Astrocyte (in vitro differentiated cells and primary cell): ENCODE results near the gene RNU5B-1. TPM values are rescaled to one million over a fixed set of nuclear protein-coding genes. Genes with fewer than 3 reads are reported as not detected.

ENCODE experiments used
- DNase-seq: peaks from one replicate; pipeline ENCODE4 v3.0.0-alpha.2; 2010; ENCODE audit warnings: low read depth
- FAIRE-seq: peaks from 2 replicates; lab custom pipeline; 2011; peaks lifted over from hg19 to GRCh38; lab: Jason Lieb, UNC
- H2AFZ ChIP-seq: 2 replicates; pipeline ENCODE4 v1.6.0; 2012; ENCODE audit warnings: low read depth, low read length, inconsistent platforms
- H3K27ac ChIP-seq: 2 replicates; pipeline ENCODE4 v1.5.1; 2011; ENCODE audit warnings: low read depth, low read length, inconsistent platforms
- H3K27me3 ChIP-seq: 2 replicates; pipeline ENCODE4 v1.6.0; 2011; ENCODE audit warnings: low read length, inconsistent platforms; ENCODE audit not compliant: insufficient read depth
- H3K36me3 ChIP-seq: 2 replicates; pipeline ENCODE4 v1.5.1; 2011; ENCODE audit warnings: low read length, inconsistent platforms; ENCODE audit not compliant: insufficient read depth
- H3K4me1 ChIP-seq: 2 replicates; pipeline ENCODE4 v1.5.1; 2011; ENCODE audit warnings: low read length, inconsistent platforms; ENCODE audit not compliant: insufficient read depth
- H3K4me2 ChIP-seq: 2 replicates; pipeline ENCODE4 v1.6.0; 2012; ENCODE audit warnings: low read length, inconsistent platforms
- H3K4me3 ChIP-seq: 2 replicates; pipeline ENCODE4 v1.5.1; 2011; ENCODE audit warnings: low read depth, mild to moderate bottlenecking, low read length, inconsistent platforms; ENCODE audit not compliant: insufficient read depth
- H3K79me2 ChIP-seq: 2 replicates; pipeline ENCODE4 v1.6.0; 2012; ENCODE audit warnings: mild to moderate bottlenecking, low read length, inconsistent platforms; ENCODE audit not compliant: insufficient read depth
- H3K9ac ChIP-seq: 2 replicates; pipeline ENCODE4 v1.6.0; 2012; ENCODE audit warnings: mild to moderate bottlenecking, low read length, inconsistent platforms
- H3K9me3 ChIP-seq: 2 replicates; pipeline ENCODE4 v1.5.1; 2012; ENCODE audit warnings: low read depth, mild to moderate bottlenecking, low read length, inconsistent platforms; ENCODE audit not compliant: insufficient read depth
- H4K20me1 ChIP-seq: 2 replicates; pipeline ENCODE4 v1.6.0; 2012; ENCODE audit warnings: low read length, inconsistent platforms; ENCODE audit not compliant: insufficient read depth
- H3K27ac Mint-ChIP-seq: one replicate; pipeline ENCODE4 v1.8.0; 2021; ENCODE audit warnings: mild to moderate bottlenecking, mixed read lengths; ENCODE audit not compliant: unreplicated experiment
- H3K27me3 Mint-ChIP-seq: one replicate; pipeline ENCODE4 v1.8.0; 2021; ENCODE audit warnings: low read depth, mixed read lengths; ENCODE audit not compliant: unreplicated experiment
- H3K36me3 Mint-ChIP-seq: one replicate; pipeline ENCODE4 v1.8.0; 2021; ENCODE audit warnings: low read depth, mixed read lengths; ENCODE audit not compliant: unreplicated experiment
- H3K4me1 Mint-ChIP-seq: one replicate; pipeline ENCODE4 v1.8.0; 2021; ENCODE audit warnings: low read depth, mixed read lengths; ENCODE audit not compliant: unreplicated experiment
- H3K4me3 Mint-ChIP-seq: one replicate; pipeline ENCODE4 v1.8.0; 2021; ENCODE audit warnings: mild to moderate bottlenecking, moderate library complexity, mixed read lengths; ENCODE audit not compliant: unreplicated experiment
- H3K9me3 Mint-ChIP-seq: one replicate; pipeline ENCODE4 v1.8.0; 2021; ENCODE audit warnings: mild to moderate bottlenecking, mixed read lengths; ENCODE audit not compliant: unreplicated experiment
- EZH2 ChIP-seq: IDR thresholded peaks from 2 replicates; pipeline ENCODE4 v1.6.1; 2012; ENCODE audit warnings: mild to moderate bottlenecking, low read length, inconsistent platforms; ENCODE audit not compliant: insufficient read depth
- total RNA-seq: library from RNA; stranded (reverse); gene quantifications from 2 replicates; pipeline ENCODE4 v1.2.1, GENCODE V29; 2021
- TF ChIP-seq, protein P1 (sequence below): IDR thresholded peaks from 2 replicates; pipeline ENCODE4 v1.5.1; 2011; ENCODE audit warnings: low read depth, mild to moderate bottlenecking, inconsistent platforms, low read length, moderate library complexity; ENCODE audit not compliant: insufficient read depth

The RNU5B-1 gene
- total RNA-seq, 1 donor from 2014 or later: 11.7 TPM

DNA sequence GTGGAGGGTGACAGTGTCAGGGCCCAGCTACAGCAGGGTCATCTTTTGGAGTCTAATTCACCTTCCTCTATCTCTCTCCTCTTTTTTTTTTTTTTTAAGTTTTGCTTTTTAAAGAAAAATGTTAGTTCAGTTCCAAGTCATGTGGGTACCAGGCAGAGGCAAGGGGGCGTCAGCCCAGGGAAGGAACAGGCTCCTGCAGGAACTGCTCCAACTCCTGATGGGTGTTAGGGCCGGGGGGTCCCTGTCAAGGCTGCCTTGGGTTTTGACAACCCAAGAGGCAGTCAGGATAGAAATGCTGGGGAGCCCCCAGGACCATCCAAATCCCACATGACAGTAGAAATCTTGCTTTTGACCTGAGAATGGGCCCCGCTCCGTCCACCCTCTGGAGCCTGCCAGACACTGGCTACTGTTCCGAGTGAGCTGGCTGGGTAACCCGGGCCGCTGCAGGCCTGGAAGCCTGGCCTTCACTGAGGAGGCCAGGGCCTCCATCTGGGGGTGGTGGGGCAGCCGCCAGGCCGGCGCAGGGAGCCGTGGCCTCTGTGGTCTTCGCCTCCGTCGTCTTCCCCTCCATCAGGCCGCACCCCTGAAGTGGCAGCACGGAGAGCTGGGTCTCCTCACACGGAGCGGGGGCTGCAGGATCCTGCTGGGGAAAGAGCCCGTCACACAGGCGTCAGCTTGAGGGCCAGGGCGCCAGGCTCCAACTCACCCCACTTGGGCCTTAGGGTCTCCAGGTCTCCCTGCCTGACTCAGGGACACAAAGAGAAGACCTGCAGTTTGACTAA, 24.2 kb downstream of the RNU5B-1 start:
- Mint-ChIP-seq H3K9me3 (no peaks in the 10 kb centered on the region), H3K27ac (no peak overlapping the region), H3K27me3 (peaks cover 28% of the 10 kb centered on the region), H3K36me3 (peaks cover 9% of the 10 kb centered on the region), H3K4me3 (no peak overlapping the region), H3K4me1 (peaks cover 3% of the 10 kb centered on the region)
- Histone ChIP-seq H3K27me3 (no peaks in the 10 kb centered on the region), H3K4me1 (no peaks in the 10 kb centered on the region), H3K4me3 (no peak overlapping the region), H4K20me1 (no peaks in the 10 kb centered on the region), H3K36me3 (no peaks in the 10 kb centered on the region), H3K9me3 (no peaks in the 10 kb centered on the region), H3K4me2 (no peak overlapping the region), H3K9ac (no peak overlapping the region), H3K27ac (no peak overlapping the region), H2AFZ (no peak overlapping the region), H3K79me2 (no peaks in the 10 kb centered on the region)
- DNase-seq (no peak), FAIRE-seq (no peak)
- TF ChIP-seq, protein P1, sequence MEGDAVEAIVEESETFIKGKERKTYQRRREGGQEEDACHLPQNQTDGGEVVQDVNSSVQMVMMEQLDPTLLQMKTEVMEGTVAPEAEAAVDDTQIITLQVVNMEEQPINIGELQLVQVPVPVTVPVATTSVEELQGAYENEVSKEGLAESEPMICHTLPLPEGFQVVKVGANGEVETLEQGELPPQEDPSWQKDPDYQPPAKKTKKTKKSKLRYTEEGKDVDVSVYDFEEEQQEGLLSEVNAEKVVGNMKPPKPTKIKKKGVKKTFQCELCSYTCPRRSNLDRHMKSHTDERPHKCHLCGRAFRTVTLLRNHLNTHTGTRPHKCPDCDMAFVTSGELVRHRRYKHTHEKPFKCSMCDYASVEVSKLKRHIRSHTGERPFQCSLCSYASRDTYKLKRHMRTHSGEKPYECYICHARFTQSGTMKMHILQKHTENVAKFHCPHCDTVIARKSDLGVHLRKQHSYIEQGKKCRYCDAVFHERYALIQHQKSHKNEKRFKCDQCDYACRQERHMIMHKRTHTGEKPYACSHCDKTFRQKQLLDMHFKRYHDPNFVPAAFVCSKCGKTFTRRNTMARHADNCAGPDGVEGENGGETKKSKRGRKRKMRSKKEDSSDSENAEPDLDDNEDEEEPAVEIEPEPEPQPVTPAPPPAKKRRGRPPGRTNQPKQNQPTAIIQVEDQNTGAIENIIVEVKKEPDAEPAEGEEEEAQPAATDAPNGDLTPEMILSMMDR: no peak
- no peak for TF ChIP-seq EZH2

DNA sequence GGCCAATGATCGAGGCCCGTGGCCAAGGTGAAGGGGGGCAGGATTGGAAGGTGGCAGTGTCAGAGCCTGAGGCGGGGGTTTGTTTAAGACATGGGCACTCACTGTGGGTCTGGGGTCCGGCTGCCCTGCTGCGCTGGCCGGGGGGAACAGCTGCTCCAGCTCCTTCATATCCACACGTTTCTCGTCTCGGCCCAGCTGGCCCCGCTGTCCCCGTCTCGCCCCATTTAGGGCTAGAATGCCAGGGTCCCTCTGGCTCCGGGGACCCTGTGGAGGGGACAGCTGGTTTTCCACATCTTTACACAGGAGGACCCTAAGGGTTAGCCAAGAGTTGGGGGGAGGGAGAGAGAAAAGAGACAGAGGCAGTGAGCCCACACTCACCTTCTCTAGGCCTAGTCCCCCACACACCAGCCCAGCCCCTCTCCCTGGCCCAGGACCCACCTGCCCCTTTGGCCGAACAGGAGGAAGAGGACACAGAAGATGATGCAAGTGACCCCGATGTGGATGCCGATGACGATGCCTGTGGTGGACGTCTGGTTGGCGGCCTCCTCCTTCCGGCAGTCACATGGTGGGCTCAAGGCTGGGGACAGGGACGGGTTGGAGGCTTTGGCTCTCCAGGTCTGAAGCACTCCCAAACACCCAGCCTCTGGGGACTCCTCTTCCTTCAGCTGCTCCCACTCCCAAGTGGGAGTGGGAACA, 25.0 kb downstream of the RNU5B-1 start:
- Histone ChIP-seq H3K4me2 (no peak overlapping the region), H2AFZ (no peak overlapping the region), H4K20me1 (no peaks in the 10 kb centered on the region), H3K36me3 (no peaks in the 10 kb centered on the region), H3K4me1 (no peaks in the 10 kb centered on the region), H3K27me3 (no peaks in the 10 kb centered on the region), H3K27ac (no peak overlapping the region), H3K9me3 (no peaks in the 10 kb centered on the region), H3K4me3 (no peak overlapping the region), H3K79me2 (no peaks in the 10 kb centered on the region), H3K9ac (no peak overlapping the region)
- H3K27ac Mint-ChIP-seq: no peak overlapping the region
- no peak overlapping the region for H3K4me3 Mint-ChIP-seq
- H3K4me1 Mint-ChIP-seq: peaks cover 9% of the 10 kb centered on the region
- no peak for TF ChIP-seq EZH2
- TF ChIP-seq, protein P1: no peak
- peaks cover 28% of the 10 kb centered on the region for H3K27me3 Mint-ChIP-seq
- no peaks in the 10 kb centered on the region for H3K9me3 Mint-ChIP-seq
- FAIRE-seq (no peak), DNase-seq (no peak)
- peaks cover 9% of the 10 kb centered on the region for H3K36me3 Mint-ChIP-seq
